ENCODE data around the gene LRP1B.

DNA sequence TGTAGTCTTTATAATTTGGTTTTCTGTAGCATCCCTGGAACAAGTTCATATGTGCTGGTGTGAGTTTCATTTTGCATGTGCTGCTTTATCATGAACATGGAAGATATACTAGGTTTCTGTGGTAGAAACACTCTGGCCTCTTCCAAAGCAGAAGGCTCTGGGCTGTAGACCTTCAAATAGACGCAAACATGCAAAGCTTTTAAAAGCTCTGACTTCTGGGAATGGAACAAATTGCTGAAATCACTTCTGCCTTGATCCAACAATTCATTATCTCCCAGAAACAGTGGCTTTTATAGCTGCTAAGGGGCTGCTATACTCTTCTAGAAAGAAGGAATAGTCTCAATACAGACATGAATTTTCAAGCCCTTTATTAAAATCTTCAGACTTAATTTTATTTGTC lies 382.2 kb downstream of the LRP1B start:
- TF ChIP-seq POLR2A (IDR thresholded peaks at IDR 0.05; ENCODE audit: low read depth, low read length) (no peak), TAF1 (IDR thresholded peaks at IDR 0.05; ENCODE audit: borderline replicate concordance, low read depth, low read length) (no peak), POLR2AphosphoS5 (IDR thresholded peaks at IDR 0.05; ENCODE audit: low read depth, low read length) (no peak)
